B cell (primary cell): ENCODE measurements around the gene THAP9. TPM values are rescaled to one million over a fixed set of nuclear protein-coding genes. Genes with fewer than 3 reads are reported as not detected.

Experiments used
- ATAC-seq: fragments of 200-7000 bp; cut with Tn5 transposase; one replicate; pipeline ENCODE4 v1.10.0; 2021; ENCODE audit warnings: low read depth, mild to moderate bottlenecking, moderate number of reproducible peaks, moderate library complexity
- CTCF ChIA-PET: fragments of 350-600 bp; sonication (Branson Sonifier 250); formaldehyde crosslinking; loops from one replicate; lab custom pipeline; 2021; ENCODE audit warnings: antibody characterized with exemption, inconsistent platforms; lab: Charles Lee
- POLR2A ChIA-PET: fragments of 350-600 bp; sonication (Branson Sonifier 250); formaldehyde crosslinking; loops from one replicate; lab custom pipeline; 2021; ENCODE audit warnings: antibody characterized with exemption; lab: Charles Lee
- DNase-seq: peaks from one replicate; pipeline ENCODE4 v3.0.0; 2013
- H2AFZ ChIP-seq: 2 replicates; pipeline ENCODE4 v1.6.1; 2012; ENCODE audit warnings: mild to moderate bottlenecking, low read depth, low read length; ENCODE audit not compliant: insufficient read depth, poor library complexity, severe bottlenecking
- H3K27ac ChIP-seq, 2 donors: 1 replicate in 1 of 2; 2 replicates in 1 of 2; pipeline ENCODE4 v1.5.1; 2012 to 2013; ENCODE audit warnings: low read length in 2 of 2, mild to moderate bottlenecking in 2 of 2, moderate library complexity in 1 of 2
- H3K27me3 ChIP-seq, 4 experiments: fragments of 200-600 bp in 1 of 4; sonication (generic) in 1 of 4; replicated peaks in 1 of 4; 1 replicate in 2 of 4; 2 replicates in 2 of 4; pipeline versions ENCODE4 v1.6.1 to v1.7.0; 2013 to 2016; ENCODE audit warnings: low read length in 3 of 4, mild to moderate bottlenecking in 2 of 4, mixed read lengths in 1 of 4, moderate library complexity in 1 of 4; ENCODE audit not compliant: insufficient read depth in 4 of 4, control insufficient read depth in 3 of 4; ENCODE audit errors: control extremely low read depth in 1 of 4
- H3K36me3 ChIP-seq, 2 experiments: replicated peaks in 1 of 2; 1 replicate in 1 of 2; 2 replicates in 1 of 2; pipeline versions ENCODE4 v1.6.1 to v1.7.1; 2013; ENCODE audit warnings: low read length in 1 of 2; ENCODE audit not compliant: insufficient read depth in 2 of 2, control insufficient read depth in 1 of 2; ENCODE audit errors: control extremely low read depth in 1 of 2, extremely low read depth in 1 of 2
- H3K4me1 ChIP-seq, 2 donors: fragments of 200-600 bp in 1 of 2; sonication (generic) in 1 of 2; 1 replicate in 1 of 2; 2 replicates in 1 of 2; pipeline versions ENCODE4 v1.5.1 to v1.6.1; 2013 to 2017; ENCODE audit warnings: low read length in 2 of 2; ENCODE audit not compliant: control insufficient read depth in 2 of 2, insufficient read depth in 2 of 2
- H3K4me2 ChIP-seq: replicated peaks from 2 replicates; pipeline ENCODE3; 2012; ENCODE audit warnings: mild to moderate bottlenecking, low read depth, low read length; ENCODE audit not compliant: poor library complexity, severe bottlenecking
- H3K4me3 ChIP-seq, 5 experiments: fragments of 200-600 bp in 1 of 5; sonication (generic) in 1 of 5; 1 replicate in 3 of 5; 2 replicates in 2 of 5; pipeline versions ENCODE4 v1.5.1 to v1.7.0; 2011 to 2016; ENCODE audit warnings: low read length in 4 of 5, mild to moderate bottlenecking in 4 of 5, low read depth in 2 of 5, control low read depth in 1 of 5, moderate library complexity in 1 of 5; ENCODE audit not compliant: insufficient read depth in 1 of 5; ENCODE audit errors: control extremely low read depth in 1 of 5, extremely low read depth in 1 of 5
- H3K79me2 ChIP-seq: fragments of 200-600 bp; sonication (generic); one replicate; pipeline ENCODE4 v1.6.0; 2016; ENCODE audit warnings: low read length; ENCODE audit not compliant: control insufficient read depth, insufficient read depth
- H3K9ac ChIP-seq: fragments of 200-600 bp; sonication (generic); 2 replicates; pipeline ENCODE4 v1.6.1; 2017; ENCODE audit warnings: mild to moderate bottlenecking, low read length, moderate library complexity
- H3K9me3 ChIP-seq, 3 donors: one replicate each; pipeline versions ENCODE4 v1.6.1 to v1.7.1; 2013; ENCODE audit warnings: low read length in 2 of 3; ENCODE audit not compliant: control insufficient read depth in 2 of 3, insufficient read depth in 1 of 3; ENCODE audit errors: control extremely low read depth in 1 of 3
- H4K20me1 ChIP-seq: 2 replicates; pipeline ENCODE4 v1.6.0; 2012; ENCODE audit warnings: mild to moderate bottlenecking, low read length; ENCODE audit not compliant: insufficient read depth, control insufficient read depth, poor library complexity, severe bottlenecking
- H3K27ac Mint-ChIP-seq: one replicate; pipeline ENCODE4 v1.8.0; 2021; ENCODE audit warnings: mixed read lengths
- H3K27me3 Mint-ChIP-seq: one replicate; pipeline ENCODE4 v1.8.0; 2021; ENCODE audit warnings: mixed read lengths
- H3K4me1 Mint-ChIP-seq: one replicate; pipeline ENCODE4 v1.8.0; 2021; ENCODE audit warnings: mixed read lengths
- H3K4me3 Mint-ChIP-seq: one replicate; pipeline ENCODE4 v1.8.0; 2021; ENCODE audit warnings: mixed read lengths
- H3K9me3 Mint-ChIP-seq: one replicate; pipeline ENCODE4 v1.8.0; 2022; ENCODE audit warnings: mixed read lengths; ENCODE audit not compliant: insufficient read depth
- EZH2 ChIP-seq: IDR thresholded peaks from 2 replicates; pipeline ENCODE4 v1.6.1; 2012; ENCODE audit warnings: borderline replicate concordance, low read depth, mild to moderate bottlenecking, moderate library complexity, low read length; ENCODE audit not compliant: insufficient read depth, poor library complexity, severe bottlenecking
- WGBS: methylation state at CpG from one replicate; pipeline ENCODE4 v1.1.5; 2013; ENCODE audit warnings: missing lambda C conversion rate; ENCODE audit not compliant: insufficient coverage; 5-methylcytosine and 5-hydroxymethylcytosine counted together
- intact Hi-C: fragments of 100-400 bp; cut with micrococcal nuclease; formaldehyde crosslinking; loops from one replicate; pipeline ENCODE4 v1.10.0; 2022
- polyA plus RNA-seq: library from polyadenylated mRNA; depleted of rRNA; stranded (reverse); fragments of >200 nt; gene quantifications from 2 replicates; pipeline ENCODE4 v1.2.3, GENCODE V29; 2012
- total RNA-seq, 2 donors: library from RNA; stranded (reverse); fragments of 120-200 nt in 1 of 2; gene quantifications; 1 replicate in 1 of 2; 2 replicates in 1 of 2; pipeline versions ENCODE4 v1.2.3 to v1.2.4, GENCODE V29; 2013 to 2022
- TF ChIP-seq, protein P1 (sequence below): fragments of 200-600 bp; IDR thresholded peaks from one replicate; pipeline ENCODE4 v1.8.0; 2022; ENCODE audit warnings: antibody characterized with exemption, mild to moderate bottlenecking

Gene THAP9
- total and polyA plus RNA-seq, 2 donors (not counting 1 experiment from before 2014, with no cell fraction given): 2.0 to 6.8 TPM

DNA sequence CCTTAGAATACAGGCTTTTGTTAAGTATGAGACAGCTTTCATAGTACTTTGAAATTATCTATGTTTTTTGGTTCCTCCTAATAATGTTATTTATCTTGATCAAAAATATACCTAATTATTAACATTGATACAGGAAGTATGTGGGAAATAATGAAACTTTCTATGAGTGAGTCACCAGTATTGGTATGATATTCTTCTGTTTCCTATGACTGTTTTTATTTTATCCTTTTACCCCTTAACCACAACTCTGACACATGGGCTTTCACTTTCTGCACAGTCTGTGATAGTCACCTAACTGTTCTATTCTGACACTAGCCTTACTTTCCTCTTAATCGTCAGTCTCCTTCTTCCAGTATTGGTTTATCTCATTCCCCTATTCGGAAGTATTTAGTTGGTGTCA, 4.7 kb downstream of the THAP9 start:
- Histone ChIP-seq H3K36me3 (no peaks in the 10 kb centered on the region), H3K4me3 (no peak overlapping the region), H4K20me1 (no peaks in the 10 kb centered on the region), H3K27me3 (no peaks in the 10 kb centered on the region), H3K4me2 (no peak overlapping the region), H2AFZ (no peak overlapping the region), H3K9ac (no peak overlapping the region), H3K4me1 (peaks cover 6 to 8% of the 10 kb centered on the region in 2 donors), H3K9me3 (no peaks in the 10 kb centered on the region), H3K79me2 (peaks cover 24% of the 10 kb centered on the region), H3K27ac (no peak overlapping the region)
- WGBS: no CpG with 5 or more reads among the region's 2 CpGs
- no peaks in the 10 kb centered on the region for H3K27me3 Mint-ChIP-seq
- no peak for ATAC-seq
- TF ChIP-seq, protein P1, sequence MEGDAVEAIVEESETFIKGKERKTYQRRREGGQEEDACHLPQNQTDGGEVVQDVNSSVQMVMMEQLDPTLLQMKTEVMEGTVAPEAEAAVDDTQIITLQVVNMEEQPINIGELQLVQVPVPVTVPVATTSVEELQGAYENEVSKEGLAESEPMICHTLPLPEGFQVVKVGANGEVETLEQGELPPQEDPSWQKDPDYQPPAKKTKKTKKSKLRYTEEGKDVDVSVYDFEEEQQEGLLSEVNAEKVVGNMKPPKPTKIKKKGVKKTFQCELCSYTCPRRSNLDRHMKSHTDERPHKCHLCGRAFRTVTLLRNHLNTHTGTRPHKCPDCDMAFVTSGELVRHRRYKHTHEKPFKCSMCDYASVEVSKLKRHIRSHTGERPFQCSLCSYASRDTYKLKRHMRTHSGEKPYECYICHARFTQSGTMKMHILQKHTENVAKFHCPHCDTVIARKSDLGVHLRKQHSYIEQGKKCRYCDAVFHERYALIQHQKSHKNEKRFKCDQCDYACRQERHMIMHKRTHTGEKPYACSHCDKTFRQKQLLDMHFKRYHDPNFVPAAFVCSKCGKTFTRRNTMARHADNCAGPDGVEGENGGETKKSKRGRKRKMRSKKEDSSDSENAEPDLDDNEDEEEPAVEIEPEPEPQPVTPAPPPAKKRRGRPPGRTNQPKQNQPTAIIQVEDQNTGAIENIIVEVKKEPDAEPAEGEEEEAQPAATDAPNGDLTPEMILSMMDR: no peak
- no peak for TF ChIP-seq EZH2
- no peak overlapping the region for H3K27ac Mint-ChIP-seq
- no peak overlapping the region for H3K4me3 Mint-ChIP-seq
- ChIA-PET CTCF (no interaction called here), POLR2A (interaction anchor here (0.6 kb wide), 1 partner anchor 352 kb away, joined by 7 read pairs; no protein-coding TSS in a partner anchor)
- H3K9me3 Mint-ChIP-seq: no peaks in the 10 kb centered on the region
- H3K4me1 Mint-ChIP-seq: peaks cover 7% of the 10 kb centered on the region
- no peak for DNase-seq
- intact Hi-C loops: loop anchor here (10.0 kb wide), 1 partner anchor 210 kb away; the partner anchor contains the start of gene PLAC8

DNA sequence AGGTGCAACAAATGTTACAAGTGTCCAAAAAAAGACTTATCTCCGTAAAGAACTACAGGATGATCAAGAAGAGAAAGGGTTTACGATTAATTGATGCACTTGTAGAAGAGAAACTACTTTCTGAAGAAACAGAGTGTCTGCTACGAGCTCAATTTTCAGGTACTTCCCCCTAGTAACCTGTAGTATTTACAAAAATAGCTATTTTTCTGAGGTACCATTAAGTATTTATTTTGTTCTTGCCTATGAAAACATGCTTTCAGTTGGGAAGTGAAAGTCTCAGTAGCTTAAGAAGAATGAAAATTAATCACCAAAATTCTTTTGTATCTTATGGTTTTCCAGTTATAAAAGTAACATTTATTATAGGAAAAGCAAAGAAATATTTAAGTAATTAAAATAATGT, 5.9 kb downstream of the THAP9 start:
- Histone ChIP-seq H3K36me3 (no peaks in the 10 kb centered on the region), H3K9me3 (no peaks in the 10 kb centered on the region), H3K9ac (no peak overlapping the region), H3K4me2 (no peak overlapping the region), H2AFZ (no peak overlapping the region), H3K4me1 (peaks cover 3% of the 10 kb centered on the region in 2 donors), H4K20me1 (no peaks in the 10 kb centered on the region), H3K79me2 (peaks cover 24% of the 10 kb centered on the region), H3K4me3 (no peak overlapping the region), H3K27me3 (no peaks in the 10 kb centered on the region), H3K27ac (no peak overlapping the region)
- no peaks in the 10 kb centered on the region for H3K9me3 Mint-ChIP-seq
- 100% methylated on average over 1 of the region's 3 CpGs for WGBS
- intact Hi-C loops: loop anchor here (10.0 kb wide), 1 partner anchor 208 kb away; the partner anchor contains the start of gene PLAC8
- CTCF ChIA-PET: no interaction called here
- H3K27me3 Mint-ChIP-seq: no peaks in the 10 kb centered on the region
- no peak overlapping the region for H3K4me3 Mint-ChIP-seq
- TF ChIP-seq, protein P1: no peak
- DNase-seq (no peak), ATAC-seq (no peak)
- no peak overlapping the region for H3K27ac Mint-ChIP-seq
- peaks cover 7% of the 10 kb centered on the region for H3K4me1 Mint-ChIP-seq
- POLR2A ChIA-PET: no interaction called here
